Measurements from ENCODE around the gene ABCA4. TPM values are rescaled to one million over a fixed set of nuclear protein-coding genes. Genes with fewer than 3 reads are reported as not detected.

Gene ABCA4
- total RNA-seq, 8 experiments from 2014 or later: 0.11 to 10.1 (median 0.92) TPM

- ATAC-seq (replicated peaks in 6 of 8): no peak
- H3K4me3 ChIP-seq: no peak overlapping the region
- no peaks in the 10 kb centered on the region for H3K4me1 ChIP-seq (replicated peaks in 1 of 2)
- H3K27ac ChIP-seq: no peak overlapping the region
- in situ Hi-C loops (cut with MboI; ENCODE audit: low pct_unique_long_range_greater_than_20kb in 2 of 9, low sequenced_read_pairs in 9 of 9, unreplicated experiment in 9 of 9): no loop called here
These were observed 22.8 kb upstream of the ABCA4 start for GRCh38 chr1:94143809-94144176.

- no peaks in the 10 kb centered on the region for H3K4me1 ChIP-seq (replicated peaks in 1 of 2)
- H3K4me3 ChIP-seq: no peak overlapping the region
- no peak overlapping the region for H3K27ac ChIP-seq
- WGBS, 10 experiments: 17 to 90% (median 83%) methylated on average over 1 to 2 of the region's 2 CpGs; no CpG with 5 or more reads in 3 of the 10 experiments
- in situ Hi-C loops (cut with MboI; ENCODE audit: low pct_unique_long_range_greater_than_20kb in 2 of 9, low sequenced_read_pairs in 9 of 9, unreplicated experiment in 9 of 9): no loop called here
- peak in 3 of 8 experiments; percentile 35 to 60 (median 56) for ATAC-seq (replicated peaks in 6 of 8)
These were observed 22.3 kb upstream of the ABCA4 start for GRCh38 chr1:94143173-94143808.

- in situ Hi-C loops (cut with MboI; ENCODE audit: low pct_unique_long_range_greater_than_20kb in 2 of 9, low sequenced_read_pairs in 9 of 9, unreplicated experiment in 9 of 9): no loop called here
- no peak overlapping the region for H3K4me3 ChIP-seq
- H3K4me1 ChIP-seq (replicated peaks in 1 of 2): no peaks in the 10 kb centered on the region
- no peak overlapping the region for H3K27ac ChIP-seq
- WGBS, 10 experiments: 53 to 100% (median 79%) methylated on average over 1 to 2 of the region's 2 CpGs; no CpG with 5 or more reads in 2 of the 10 experiments
- ATAC-seq (replicated peaks in 6 of 8): no peak
These were observed 21.6 kb upstream of the ABCA4 start for GRCh38 chr1:94142583-94142982.

- no peaks in the 10 kb centered on the region for H3K4me1 ChIP-seq (replicated peaks in 1 of 2)
- H3K27ac ChIP-seq: no peak overlapping the region
- H3K4me3 ChIP-seq: no peak overlapping the region
- 0 to 100% (median 35%) methylated on average over 1 of the region's 1 CpG; no CpG with 5 or more reads in 2 of the 10 experiments for WGBS, 10 experiments
- ATAC-seq (replicated peaks in 6 of 8): peak in 4 of 8 experiments; percentile 13 to 91 (median 70)
- in situ Hi-C loops (cut with MboI; ENCODE audit: low pct_unique_long_range_greater_than_20kb in 2 of 9, low sequenced_read_pairs in 9 of 9, unreplicated experiment in 9 of 9): no loop called here
These were observed 21.1 kb upstream of the ABCA4 start for GRCh38 chr1:94142022-94142421.

- peaks cover 0 to 6% of the 10 kb centered on the region in 2 donors for H3K4me1 ChIP-seq (replicated peaks in 1 of 2)
- H3K27ac ChIP-seq: no peak overlapping the region
- WGBS, 10 experiments: 50 to 96% (median 88%) methylated on average over 1 to 5 of the region's 5 CpGs; no CpG with 5 or more reads in 1 of the 10 experiments
- in situ Hi-C loops (cut with MboI; ENCODE audit: low pct_unique_long_range_greater_than_20kb in 2 of 9, low sequenced_read_pairs in 9 of 9, unreplicated experiment in 9 of 9): no loop called here
- no peak overlapping the region for H3K4me3 ChIP-seq
- ATAC-seq (replicated peaks in 6 of 8): no peak
These were observed 11.2 kb upstream of the ABCA4 start for GRCh38 chr1:94132111-94132510.

- H3K4me1 ChIP-seq (replicated peaks in 1 of 2): peaks cover 0 to 6% of the 10 kb centered on the region in 2 donors
- H3K27ac ChIP-seq: peak overlapping the region in 1 of 2 donors; percentile 36
- in situ Hi-C loops (cut with MboI; ENCODE audit: low pct_unique_long_range_greater_than_20kb in 2 of 9, low sequenced_read_pairs in 9 of 9, unreplicated experiment in 9 of 9): no loop called here
- H3K4me3 ChIP-seq: no peak overlapping the region
- WGBS, 10 experiments: 17 to 89% (median 78%) methylated on average over 1 to 8 of the region's 8 CpGs
- peak in 1 of 8 experiments; percentile 32 for ATAC-seq (replicated peaks in 6 of 8)
These were observed 10.1 kb upstream of the ABCA4 start for GRCh38 chr1:94130851-94131595.

GRCh38 chr1:94126651-94127050 lies 5.7 kb upstream of the ABCA4 start:
- ATAC-seq (replicated peaks in 6 of 8): no peak
- Histone ChIP-seq H3K4me1 (replicated peaks in 1 of 2) (peaks cover 0 to 6% of the 10 kb centered on the region in 2 donors), H3K27ac (no peak overlapping the region), H3K4me3 (no peak overlapping the region)
- in situ Hi-C loops (cut with MboI; ENCODE audit: low pct_unique_long_range_greater_than_20kb in 2 of 9, low sequenced_read_pairs in 9 of 9, unreplicated experiment in 9 of 9): no loop called here
- 25 to 100% (median 83%) methylated on average over 1 to 3 of the region's 3 CpGs for WGBS, 10 experiments

- Histone ChIP-seq H3K27ac (no peak overlapping the region), H3K4me3 (no peak overlapping the region), H3K4me1 (replicated peaks in 1 of 2) (peaks cover 0 to 5% of the 10 kb centered on the region in 2 donors)
- peak in 2 of 8 experiments; percentile 31 to 51 for ATAC-seq (replicated peaks in 6 of 8)
- WGBS, 10 experiments: 47 to 100% (median 72%) methylated on average over 1 to 6 of the region's 6 CpGs
- in situ Hi-C loops (cut with MboI; ENCODE audit: low pct_unique_long_range_greater_than_20kb in 2 of 9, low sequenced_read_pairs in 9 of 9, unreplicated experiment in 9 of 9): no loop called here
These were observed 4.9 kb upstream of the ABCA4 start for GRCh38 chr1:94125551-94126514.

- H3K27ac ChIP-seq: no peak overlapping the region
- H3K4me1 ChIP-seq (replicated peaks in 1 of 2): peaks cover 8 to 18% of the 10 kb centered on the region in 2 donors
- no peak overlapping the region for H3K4me3 ChIP-seq
- in situ Hi-C loops (cut with MboI; ENCODE audit: low pct_unique_long_range_greater_than_20kb in 2 of 9, low sequenced_read_pairs in 9 of 9, unreplicated experiment in 9 of 9): no loop called here
- ATAC-seq (replicated peaks in 6 of 8): no peak
- 88 to 100% (median 100%) methylated on average over 1 of the region's 1 CpG; no CpG with 5 or more reads in 4 of the 10 experiments for WGBS, 10 experiments
These were observed 3.6 kb upstream of the ABCA4 start for GRCh38 chr1:94124538-94124937.

GRCh38 chr1:94122201-94122970 lies 1.4 kb upstream of the ABCA4 start:
- no peak for ATAC-seq (replicated peaks in 6 of 8)
- in situ Hi-C loops (cut with MboI; ENCODE audit: low pct_unique_long_range_greater_than_20kb in 2 of 9, low sequenced_read_pairs in 9 of 9, unreplicated experiment in 9 of 9): no loop called here
- H3K27ac ChIP-seq: no peak overlapping the region
- H3K4me1 ChIP-seq (replicated peaks in 1 of 2): peaks cover 15 to 22% of the 10 kb centered on the region in 2 donors
- 49 to 100% (median 88%) methylated on average over 1 to 5 of the region's 5 CpGs; no CpG with 5 or more reads in 1 of the 10 experiments for WGBS, 10 experiments
- no peak overlapping the region for H3K4me3 ChIP-seq

- H3K27ac ChIP-seq: no peak overlapping the region
- in situ Hi-C loops (cut with MboI; ENCODE audit: low pct_unique_long_range_greater_than_20kb in 2 of 9, low sequenced_read_pairs in 9 of 9, unreplicated experiment in 9 of 9): no loop called here
These were observed 468 bp upstream of the ABCA4 start for GRCh38 chr1:94121411-94121821.

GRCh38 chr1:94120570-94120901 lies 412 bp downstream of the ABCA4 start:
- no peak overlapping the region for H3K27ac ChIP-seq
- in situ Hi-C loops (cut with MboI; ENCODE audit: low pct_unique_long_range_greater_than_20kb in 2 of 9, low sequenced_read_pairs in 9 of 9, unreplicated experiment in 9 of 9): no loop called here
- H3K4me1 ChIP-seq (replicated peaks in 1 of 2): peaks cover 29 to 37% of the 10 kb centered on the region in 2 donors
- H3K4me3 ChIP-seq: no peak overlapping the region
- ATAC-seq (replicated peaks in 6 of 8): peak in 1 of 8 experiments; percentile 16
- 36 to 100% (median 50%) methylated on average over 1 to 3 of the region's 9 CpGs; no CpG with 5 or more reads in 5 of the 10 experiments for WGBS, 10 experiments

More at GRCh38 chr1:94121411-94121821, 468 bp upstream of the ABCA4 start:
- ATAC-seq (replicated peaks in 6 of 8): no peak
- WGBS, 10 experiments: 65 to 100% (median 86%) methylated on average over 2 to 6 of the region's 8 CpGs; no CpG with 5 or more reads in 1 of the 10 experiments
- Histone ChIP-seq H3K4me3 (no peak overlapping the region), H3K4me1 (replicated peaks in 1 of 2) (peaks cover 25 to 31% of the 10 kb centered on the region in 2 donors)

All from motor neuron (in vitro differentiated cells).